GM18870 (cell line): ENCODE data around the gene GALNT10.

Experiments used
- ATAC-seq: cut with Tn5 transposase; IDR thresholded peaks from one replicate; pipeline ENCODE4 v1.9.1; 2021; ENCODE audit warnings: moderate library complexity; ENCODE audit not compliant: unreplicated experiment

Gene GALNT10

DNA sequence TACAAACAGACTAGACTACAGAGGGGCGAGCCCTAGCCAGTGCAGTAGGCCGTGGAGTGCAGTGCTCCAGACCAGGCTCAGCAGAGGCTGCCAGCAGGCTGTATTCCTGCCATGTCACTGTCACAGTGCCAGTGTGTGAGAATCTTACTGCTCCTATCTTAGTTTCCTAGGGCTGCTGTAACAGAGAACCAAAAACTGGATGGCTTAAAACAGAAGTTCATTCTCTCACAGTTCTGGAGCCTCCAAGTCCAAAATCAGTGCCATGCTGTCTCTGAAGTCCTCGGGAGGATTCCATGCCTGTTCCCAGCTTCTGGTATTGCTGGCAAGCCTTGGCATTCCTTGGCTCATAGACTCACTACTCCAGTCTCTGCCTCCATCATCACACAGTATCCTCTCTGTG is 180.3 kb downstream of the GALNT10 start:
- no peak for ATAC-seq

DNA sequence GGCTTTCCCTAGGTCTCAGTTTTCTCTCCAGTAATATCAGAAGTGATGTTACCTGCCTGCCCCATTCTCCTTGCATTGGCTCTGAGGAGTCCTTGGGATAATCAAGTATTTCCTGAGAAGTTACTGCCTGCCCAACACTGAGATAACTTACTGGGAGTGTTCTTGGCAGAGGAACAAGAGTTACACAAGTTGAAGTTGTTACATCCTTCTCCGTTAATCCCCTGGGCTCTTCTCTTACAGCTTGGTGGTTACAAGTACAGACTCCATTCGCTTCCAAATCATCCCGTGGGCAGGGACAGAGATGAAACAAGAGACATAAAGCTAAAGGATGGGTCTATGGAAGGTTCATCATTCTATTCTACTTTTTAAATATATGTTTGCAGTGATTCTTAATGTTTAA is 181.2 kb downstream of the GALNT10 start:
- no peak for ATAC-seq

DNA sequence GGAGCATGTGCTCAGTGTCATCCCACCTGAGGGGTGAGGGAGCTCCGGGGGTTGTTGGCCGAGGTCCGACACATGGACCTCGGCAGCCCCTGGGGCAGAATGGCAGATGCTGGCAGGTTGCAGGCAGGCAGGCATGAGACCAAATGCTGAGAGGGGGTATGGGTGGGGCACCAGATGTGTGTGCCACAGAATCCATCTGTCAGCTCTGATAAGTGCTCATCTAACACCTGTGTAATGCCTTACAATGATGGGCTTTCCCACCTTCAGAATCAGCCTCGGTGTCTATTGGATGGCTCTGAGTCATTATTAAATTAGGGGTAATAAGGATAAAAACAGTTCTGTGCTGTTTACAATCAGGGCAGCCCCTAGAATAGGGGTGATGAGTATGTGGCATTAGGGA is 182.1 kb downstream of the GALNT10 start:
- ATAC-seq, result no peak

DNA sequence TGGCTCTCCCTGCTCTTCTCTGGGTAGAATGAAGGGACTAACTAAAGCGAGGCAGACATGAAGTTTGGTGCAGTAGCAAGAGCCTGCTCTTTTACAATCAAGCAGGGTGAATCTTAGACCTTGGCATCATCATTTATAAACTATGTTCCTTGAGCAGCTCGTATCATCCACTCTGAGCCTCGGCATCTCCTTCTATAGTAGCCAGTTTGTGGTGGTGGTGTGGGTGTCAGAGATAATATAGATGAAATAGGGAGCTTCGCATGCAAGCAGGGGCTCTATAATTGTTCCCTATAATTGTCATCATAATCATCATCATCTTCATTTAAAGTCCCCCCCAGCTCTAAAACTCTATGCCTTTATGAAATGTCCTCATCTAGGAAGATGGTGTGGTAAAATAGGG is 182.8 kb downstream of the GALNT10 start:
- ATAC-seq, result no peak

DNA sequence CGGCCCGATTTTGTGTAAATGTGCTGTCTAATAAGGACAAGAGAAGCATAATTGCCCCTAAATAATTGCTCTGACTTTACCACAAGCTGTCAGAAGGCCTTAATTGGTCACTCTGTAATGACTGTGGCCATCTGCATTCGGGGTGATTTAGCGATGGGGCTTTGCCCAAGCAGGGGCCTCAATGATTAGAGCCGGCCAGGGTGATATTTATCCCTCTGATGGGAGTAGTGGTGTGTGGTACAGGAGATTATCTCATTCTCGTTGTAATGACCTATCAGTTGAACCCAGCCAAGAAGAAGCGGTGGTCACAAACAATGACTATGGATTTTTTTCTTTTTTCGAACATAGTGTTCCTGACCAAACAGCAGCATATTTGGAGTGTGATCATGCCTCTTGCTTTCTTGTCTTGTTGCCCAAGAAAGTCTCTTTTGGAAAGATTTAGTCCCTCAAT is 183.2 kb downstream of the GALNT10 start:
- no peak for ATAC-seq

DNA sequence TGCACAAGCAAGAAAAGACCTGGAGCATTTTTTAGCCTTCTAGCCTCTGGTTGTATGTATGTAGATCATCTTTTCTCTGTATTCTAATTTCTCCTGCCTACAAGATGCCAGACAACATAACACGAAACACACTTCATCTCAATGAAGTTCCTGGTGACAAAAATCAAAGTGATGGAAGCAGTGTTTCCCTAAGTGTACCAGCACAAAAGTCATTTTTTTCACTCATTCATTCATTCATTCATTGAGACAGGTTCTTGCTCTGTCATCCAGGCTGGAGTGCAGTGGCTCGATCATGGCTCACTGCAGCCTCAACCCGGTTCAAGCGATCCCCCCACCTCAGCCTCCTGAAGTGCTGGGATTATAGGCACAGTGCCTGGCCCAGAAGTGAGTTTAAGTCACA is 183.7 kb downstream of the GALNT10 start:
- no peak for ATAC-seq

DNA sequence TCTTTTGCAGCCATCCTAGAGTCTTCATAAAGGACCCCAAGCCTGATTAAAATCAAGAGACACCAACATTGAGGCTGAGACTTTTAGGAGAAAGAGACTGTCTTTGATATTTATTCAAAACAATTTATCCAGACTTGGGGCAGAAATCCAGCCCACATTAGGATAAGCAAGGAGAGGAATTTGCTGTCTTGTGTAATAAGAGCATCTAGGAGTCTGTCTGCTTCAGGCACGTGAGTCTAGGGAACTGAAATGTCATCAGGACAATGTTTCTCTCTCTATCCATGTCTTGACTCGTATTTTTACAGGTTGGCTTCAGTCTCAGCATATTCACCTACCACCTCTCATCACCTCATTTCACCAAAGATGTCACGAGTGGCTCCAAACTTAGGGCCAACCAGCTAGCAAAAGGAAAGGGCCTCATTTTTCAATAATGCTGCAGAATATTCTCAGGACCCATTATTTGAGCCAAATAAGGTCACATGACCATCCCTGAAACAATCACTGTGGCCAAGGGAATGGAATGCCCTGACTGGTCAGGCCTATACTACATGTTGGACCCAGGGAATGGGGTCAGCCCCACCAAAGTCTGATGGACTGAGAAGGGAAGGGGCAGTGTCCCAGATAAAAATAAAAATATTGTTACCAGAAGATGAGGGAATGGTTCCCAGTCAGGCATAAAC is 184.9 kb downstream of the GALNT10 start:
- no peak for ATAC-seq

DNA sequence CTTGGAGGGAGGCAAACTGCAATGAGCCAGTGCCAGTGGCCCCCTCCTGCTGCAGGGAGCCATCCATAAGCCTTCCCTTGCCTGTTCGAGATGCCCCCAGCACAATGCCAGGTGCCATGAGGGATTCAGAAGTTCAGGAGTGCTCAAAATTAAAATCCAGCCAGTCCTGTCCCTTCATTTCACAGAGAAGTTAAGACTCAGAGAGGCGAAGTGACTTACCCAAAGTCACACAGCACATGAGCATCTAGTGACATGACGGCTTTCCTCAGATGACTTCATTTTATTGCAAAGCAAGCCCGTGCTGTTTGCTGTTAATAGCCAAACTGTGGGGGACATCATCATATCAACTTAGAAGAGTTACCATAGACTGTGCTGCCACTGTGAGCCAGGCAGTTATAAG is 185.9 kb downstream of the GALNT10 start:
- ATAC-seq, result no peak

DNA sequence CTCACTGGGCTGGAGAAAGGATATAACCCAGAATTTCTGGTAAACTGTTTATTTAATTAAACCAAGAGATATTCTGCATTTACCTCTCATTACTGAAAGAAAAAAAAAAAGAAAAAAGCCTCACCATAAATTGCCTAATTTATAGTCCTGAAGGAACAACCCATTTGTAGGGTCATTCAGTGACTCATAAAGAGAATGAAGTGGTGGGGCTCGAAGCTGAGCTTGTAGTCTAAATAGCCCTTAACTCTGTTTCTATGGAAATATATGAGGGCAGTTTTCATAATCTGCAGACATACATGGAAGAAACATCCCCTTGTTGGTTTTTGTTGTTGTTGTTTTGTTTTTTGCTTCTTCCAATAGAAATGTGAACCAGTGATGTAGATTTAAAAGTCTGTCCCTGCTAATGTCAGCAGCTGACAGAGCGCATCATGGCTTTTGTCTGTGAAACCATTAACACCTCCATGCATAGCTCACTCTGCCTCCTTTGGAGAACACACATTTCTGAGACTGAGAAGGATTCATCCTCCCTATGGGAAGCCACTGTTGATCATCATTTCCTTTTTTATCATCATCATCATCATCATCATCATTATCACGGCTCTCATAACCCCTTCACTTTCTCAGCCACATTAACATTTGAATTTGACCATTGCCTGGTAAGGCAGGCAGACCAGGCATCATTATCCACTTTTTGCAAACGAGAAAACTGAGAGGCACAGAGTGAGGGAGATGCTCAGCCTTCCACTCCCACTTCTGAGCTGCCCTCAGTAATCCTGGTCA is 187.4 kb downstream of the GALNT10 start:
- no peak for ATAC-seq

DNA sequence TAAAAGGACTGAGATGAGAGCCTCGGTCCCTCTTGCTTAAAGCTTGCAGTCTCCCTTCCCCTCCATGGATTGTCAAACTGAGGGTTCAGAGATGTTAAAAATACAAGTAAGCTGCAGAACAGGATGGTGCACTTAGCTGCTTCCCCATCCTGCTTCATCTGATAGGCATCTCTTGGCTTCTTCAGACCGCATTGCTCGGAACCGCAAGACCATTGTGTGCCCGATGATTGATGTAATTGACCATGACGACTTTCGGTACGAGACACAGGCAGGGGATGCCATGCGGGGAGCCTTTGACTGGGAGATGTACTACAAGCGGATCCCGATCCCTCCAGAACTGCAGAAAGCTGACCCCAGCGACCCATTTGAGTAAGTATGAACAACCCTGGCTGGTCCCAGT is 189.7 kb downstream of the GALNT10 start:
- ATAC-seq, result no peak

DNA sequence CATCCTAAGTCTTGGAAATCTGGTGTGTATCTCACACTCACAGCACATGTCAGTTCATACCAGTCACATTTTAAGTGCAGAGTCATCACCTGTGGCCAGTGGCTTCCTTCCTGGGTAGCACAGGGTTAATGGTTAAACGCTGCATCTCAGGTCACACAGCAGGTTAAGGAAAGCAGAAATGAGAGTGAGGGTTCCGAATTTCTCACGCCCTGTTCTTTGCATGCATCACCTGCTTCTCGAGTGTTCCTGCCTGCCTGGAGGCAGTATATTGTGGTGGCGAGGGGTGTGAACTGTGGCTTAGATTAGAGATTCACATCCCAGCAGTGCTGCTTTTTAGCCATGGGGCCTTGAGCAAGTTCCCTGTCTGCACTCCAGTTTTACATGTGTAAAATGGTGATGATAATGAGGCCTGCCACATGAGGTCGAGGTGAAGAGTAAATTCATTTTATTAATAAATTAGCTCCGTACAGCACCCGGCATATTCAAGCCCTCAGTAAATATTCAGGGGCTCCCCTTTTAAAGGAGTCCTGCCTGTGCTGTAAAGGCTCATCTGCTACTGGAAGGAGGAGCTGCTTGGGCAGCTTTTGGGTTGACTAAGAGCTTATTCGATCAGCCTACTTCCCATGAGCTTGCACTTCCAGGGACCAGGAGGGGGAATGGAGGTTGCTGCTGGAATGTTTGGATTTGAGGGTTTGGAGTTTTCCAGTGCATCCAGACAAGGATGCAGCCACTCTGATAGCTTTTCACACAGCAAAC is 194.1 kb downstream of the GALNT10 start:
- peak; percentile 99 for ATAC-seq

DNA sequence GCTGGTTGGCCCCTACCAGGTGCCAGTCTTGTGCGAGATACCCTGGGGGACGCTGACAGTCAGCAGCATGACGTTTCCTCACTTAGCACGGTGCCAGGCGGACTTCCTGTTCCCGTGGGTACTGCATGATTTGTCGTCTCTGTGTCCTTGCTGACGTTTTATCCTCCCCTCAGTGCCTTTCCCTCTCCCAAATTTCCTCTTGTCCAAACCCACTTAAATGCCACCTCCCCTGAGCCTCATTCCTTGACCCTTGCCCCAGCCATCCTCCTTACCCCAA is 194.6 kb downstream of the GALNT10 start:
- peak; percentile 7 for ATAC-seq

DNA sequence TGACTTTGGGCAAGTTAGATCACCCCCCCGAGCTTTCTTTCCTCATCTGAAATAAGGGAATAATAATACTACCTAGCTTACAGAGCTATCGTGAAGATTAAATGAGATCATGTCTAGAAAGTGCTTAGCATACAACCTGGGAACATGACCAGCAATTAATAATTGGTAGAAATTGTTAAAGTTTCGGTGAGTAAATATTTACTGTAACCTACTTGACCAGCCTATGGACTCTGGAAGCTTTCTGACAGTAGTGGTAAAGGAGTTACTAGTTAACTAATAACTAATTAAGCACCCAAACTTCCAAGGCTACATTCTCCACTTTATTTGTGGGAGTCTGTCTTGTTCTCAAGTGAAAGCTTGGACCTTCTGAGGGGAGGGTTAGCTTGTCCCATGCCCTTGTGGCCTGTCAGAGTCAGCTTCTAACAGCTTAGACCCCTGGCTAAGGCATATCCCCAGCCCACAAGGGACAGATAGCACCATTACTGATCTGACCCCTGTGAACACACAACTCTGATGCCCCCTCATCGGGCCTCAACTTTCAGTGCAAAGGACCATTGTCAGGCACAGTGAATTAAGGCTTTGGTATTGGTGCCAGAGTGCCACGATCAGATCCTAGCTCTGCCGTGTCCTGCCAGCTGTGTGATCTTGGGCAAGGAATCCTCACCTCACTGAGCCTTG is 196.6 kb downstream of the GALNT10 start:
- no peak for ATAC-seq

DNA sequence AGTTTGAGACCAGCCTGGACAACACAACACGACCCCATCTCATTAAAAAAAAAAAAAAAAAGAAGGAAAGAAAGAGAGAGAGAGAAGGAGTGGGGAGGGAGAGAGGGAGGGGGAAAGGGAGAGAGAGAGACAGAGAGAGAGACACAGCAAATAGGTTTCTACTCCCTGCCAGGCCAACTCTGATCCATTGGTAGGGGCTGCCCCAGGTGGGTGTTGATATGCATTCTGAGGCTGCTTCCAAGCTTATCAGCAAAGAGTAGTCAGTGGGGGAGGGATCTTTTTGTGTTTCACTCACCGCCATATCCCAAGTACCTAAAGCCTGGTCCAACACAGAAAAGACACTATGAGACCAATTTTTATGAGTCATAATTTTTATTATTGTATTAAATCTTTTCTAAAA is 198.3 kb downstream of the GALNT10 start:
- ATAC-seq, result no peak

DNA sequence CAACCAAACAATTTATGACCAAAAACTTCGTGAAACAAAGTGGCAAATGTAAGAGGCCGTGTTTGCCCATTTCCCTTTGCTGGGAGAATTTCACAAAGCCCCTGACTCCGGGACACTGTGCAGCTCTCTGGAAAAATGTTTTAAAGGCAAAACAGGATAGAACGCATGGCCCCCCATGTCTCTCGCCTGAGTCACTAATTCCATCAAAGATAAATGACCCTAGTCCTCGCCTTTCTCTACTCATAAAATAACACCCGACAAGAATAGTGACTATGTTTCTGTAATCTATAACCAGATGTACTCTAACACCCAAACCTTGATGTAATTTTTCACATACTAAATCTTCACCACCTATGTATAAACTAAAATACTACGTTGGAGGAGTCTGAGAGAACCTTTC is 199.6 kb downstream of the GALNT10 start:
- ATAC-seq, result no peak

DNA sequence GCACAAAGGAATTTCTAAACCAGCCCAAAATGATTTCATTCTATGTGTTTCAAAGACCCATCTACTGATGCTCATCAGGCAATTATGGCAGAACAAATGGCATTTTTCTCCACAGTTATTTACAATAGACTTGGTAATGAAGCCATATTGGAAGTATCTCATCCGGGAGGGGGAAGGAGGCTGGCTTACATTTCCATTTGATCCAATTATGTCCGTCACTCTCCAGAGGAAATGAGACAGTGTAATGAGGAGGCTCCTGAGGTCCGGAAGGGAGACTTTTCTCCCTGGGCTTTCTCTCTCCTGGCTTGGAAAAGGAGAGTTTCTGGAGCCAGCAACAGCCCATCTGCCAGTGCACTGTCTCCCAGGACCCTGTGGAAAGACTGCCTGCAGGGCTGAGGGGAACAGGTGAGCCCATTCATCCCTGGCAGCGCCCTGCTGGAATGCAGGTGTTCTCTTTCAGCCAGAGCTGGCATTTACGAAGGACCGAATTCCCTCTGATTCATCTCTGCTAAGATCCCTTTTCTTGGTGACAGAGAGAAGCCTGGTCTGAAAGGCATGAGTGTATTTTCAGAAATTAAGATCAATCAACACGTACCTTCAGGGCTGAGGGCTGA is 200.3 kb downstream of the GALNT10 start:
- no peak for ATAC-seq

DNA sequence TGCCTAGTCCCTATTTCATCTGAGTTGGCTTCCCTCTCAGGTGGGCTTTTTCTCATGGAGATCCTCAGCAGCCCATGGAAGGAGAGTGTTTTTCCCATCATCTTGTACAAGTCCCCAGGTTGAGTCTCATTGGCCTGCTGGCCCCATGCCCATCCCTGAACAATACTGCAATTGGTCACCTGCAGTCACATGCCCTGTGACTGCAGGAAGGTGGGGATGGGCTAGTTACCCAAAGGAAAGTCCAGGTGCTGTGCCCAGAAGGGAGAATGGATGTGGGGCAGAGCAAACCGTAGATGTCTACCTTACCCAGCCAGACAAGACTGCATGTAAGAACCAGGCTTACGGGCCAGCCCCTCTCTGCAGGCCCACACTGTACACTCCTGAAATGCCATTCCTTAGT is 201.3 kb downstream of the GALNT10 start:
- no peak for ATAC-seq

DNA sequence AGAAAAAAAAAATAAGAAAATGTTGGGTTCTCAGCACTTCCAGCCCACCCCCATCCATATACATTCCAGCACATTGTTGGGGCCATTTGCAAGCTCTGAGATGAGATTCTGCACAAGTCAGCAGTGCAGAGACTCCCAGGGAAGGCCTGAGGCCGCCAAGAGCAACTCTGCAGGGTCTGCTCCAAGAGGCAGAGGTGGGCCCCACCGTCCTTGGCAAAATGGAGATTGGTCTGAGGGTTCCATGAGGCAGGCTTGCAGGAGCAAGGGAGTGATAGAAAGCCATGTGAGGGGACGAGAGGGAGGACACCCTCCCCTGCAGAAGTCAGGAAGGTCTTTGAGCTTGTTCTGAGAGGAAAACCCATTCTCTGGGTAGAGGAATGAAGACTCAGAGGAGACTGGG is 203.3 kb downstream of the GALNT10 start:
- ATAC-seq, result no peak

DNA sequence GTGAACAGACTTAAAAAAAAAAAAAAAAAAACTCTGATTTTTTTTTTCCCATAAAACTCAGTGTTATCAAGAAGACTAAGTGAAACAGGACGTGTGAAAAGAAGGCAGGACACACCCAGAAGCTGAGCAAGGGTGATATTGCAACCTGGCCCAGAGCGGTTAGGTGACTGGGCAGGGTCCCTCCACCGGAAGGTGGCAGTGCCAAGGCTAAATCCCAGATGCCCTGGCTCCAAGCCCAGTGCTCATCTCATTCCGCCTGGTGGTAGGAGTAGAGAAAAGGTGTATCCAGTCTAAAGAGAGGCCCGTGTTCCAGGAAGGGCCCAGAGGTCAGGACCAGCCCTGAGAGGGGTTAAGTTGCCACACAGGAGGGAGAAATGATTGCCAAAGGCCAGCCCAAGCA is 203.8 kb downstream of the GALNT10 start:
- ATAC-seq, result no peak

DNA sequence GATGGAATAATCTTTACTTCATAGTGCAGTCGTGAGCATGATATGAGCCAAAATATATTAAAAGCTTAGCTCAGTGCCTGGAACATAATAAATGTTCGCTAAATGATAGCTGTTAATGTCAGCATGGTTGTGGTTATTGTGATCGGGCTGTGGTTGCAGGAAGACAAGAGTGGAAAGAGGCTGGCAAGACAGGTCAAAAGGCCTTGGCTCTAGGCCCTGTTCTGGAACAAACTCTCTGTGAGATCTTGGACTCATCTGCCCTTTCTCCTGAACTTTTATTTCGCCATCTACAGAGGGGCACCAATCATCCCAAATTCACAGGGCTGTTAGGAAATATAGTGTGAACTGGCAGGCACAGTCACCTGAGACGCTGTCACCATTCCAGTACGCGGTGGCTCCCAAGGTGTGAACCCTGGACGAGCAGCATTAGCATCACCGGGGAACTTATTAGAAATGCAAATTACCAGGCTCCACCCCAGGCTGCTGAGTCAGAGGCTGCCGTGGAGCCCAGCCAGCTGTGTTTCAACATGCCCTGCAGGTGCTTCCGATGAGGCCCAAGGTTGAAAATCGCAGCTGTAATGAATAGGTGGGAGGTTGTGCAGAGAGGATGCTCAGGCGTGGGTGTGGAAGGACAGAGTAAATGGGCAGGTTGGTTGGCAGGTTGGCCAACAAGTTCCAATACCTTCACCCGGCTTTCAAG is 205.0 kb downstream of the GALNT10 start:
- ATAC-seq, result no peak

DNA sequence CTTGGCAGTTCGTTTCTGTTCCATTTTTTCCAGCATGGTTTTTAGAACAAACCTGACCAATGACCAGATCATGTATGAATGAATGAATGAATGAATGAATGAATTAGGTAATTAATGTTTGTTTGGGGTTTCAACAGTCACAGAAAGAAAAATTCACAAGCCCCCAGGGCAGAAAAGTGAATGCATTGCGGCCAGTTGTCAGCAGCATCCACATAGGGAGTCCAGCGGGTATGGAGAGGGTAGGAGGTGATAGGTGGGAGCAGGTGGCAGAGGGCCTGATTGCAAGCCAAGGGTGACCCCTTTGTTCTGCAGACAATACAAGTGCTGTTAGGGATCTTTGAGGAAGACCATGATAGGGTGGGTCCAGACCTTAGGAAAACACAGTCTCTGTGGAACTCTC is 205.6 kb downstream of the GALNT10 start:
- no peak for ATAC-seq
